ENCODE data around the gene TIMM10.

TIMM10 gene

DNA sequence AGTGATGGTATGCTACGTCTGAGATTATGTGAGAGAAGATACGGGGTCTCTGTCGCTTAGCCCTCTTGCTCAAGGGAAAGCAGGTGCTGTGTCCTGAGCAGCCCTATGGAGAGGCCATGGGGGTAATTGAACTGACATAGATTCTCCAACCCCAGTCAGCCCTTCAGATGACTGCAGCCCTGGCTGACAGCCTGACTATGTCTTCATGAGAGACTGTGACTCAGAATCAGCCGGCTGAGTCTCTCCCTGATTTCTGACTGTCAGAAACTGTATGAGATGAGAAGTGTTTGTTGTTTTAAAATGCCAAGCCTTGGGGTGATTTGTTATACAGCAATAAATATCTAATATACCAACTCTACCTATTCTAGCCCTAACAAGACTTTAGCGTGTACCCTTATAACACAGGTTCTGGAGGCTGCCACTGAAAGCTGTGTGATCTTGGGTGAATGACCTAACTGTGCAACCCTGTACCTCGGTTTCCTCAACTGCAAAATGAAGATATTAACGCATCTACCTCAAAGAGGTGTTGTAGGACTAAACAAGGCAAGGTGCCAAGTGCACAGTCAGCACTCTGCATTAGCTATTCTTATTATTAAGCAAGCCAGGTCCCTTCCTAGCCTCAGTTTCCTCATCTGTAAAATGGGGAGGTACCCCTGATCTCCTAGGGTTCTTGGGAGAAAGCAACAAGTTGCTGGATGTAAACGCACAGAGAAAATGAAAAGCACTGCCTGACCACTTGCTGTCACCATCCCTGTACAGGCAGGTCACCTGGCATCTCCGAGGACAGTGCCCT, 39.9 kb downstream of the TIMM10 start:
- no peaks in the 10 kb centered on the region for H4K20me1 ChIP-seq (ENCODE audit: insufficient read depth, low read length)
- H3K4me1 ChIP-seq (ENCODE audit: insufficient read depth, low read length) = peaks cover 8% of the 10 kb centered on the region
- H2AFZ ChIP-seq (ENCODE audit: low read depth, low read length) = no peak overlapping the region
- H3K4me3 ChIP-seq (ENCODE audit: low read depth in 1 of 2, low read length in 2 of 2) = no peak overlapping the region
- no peak for DNase-seq
- TF ChIP-seq, protein P1, sequence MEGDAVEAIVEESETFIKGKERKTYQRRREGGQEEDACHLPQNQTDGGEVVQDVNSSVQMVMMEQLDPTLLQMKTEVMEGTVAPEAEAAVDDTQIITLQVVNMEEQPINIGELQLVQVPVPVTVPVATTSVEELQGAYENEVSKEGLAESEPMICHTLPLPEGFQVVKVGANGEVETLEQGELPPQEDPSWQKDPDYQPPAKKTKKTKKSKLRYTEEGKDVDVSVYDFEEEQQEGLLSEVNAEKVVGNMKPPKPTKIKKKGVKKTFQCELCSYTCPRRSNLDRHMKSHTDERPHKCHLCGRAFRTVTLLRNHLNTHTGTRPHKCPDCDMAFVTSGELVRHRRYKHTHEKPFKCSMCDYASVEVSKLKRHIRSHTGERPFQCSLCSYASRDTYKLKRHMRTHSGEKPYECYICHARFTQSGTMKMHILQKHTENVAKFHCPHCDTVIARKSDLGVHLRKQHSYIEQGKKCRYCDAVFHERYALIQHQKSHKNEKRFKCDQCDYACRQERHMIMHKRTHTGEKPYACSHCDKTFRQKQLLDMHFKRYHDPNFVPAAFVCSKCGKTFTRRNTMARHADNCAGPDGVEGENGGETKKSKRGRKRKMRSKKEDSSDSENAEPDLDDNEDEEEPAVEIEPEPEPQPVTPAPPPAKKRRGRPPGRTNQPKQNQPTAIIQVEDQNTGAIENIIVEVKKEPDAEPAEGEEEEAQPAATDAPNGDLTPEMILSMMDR (IDR thresholded peaks at IDR 0.05; ENCODE audit: borderline replicate concordance, extremely low read depth, low read length, poor library complexity, severe bottlenecking) = no peak
- no peak for TF ChIP-seq EZH2 (IDR thresholded peaks at IDR 0.05; ENCODE audit: borderline replicate concordance, low read depth, low read length, severe bottlenecking)
- no peaks in the 10 kb centered on the region for H3K79me2 ChIP-seq (ENCODE audit: insufficient read depth, low read length)
- ATAC-seq (ENCODE audit: insufficient read depth, low read depth) = no peak
- no peaks in the 10 kb centered on the region for H3K9me3 ChIP-seq (ENCODE audit: insufficient read depth, low read length, severe bottlenecking)
- H3K4me2 ChIP-seq (ENCODE audit: insufficient read depth, low read length) = no peak overlapping the region
- no peak overlapping the region for H3K27ac ChIP-seq (ENCODE audit: low read length)
- no peaks in the 10 kb centered on the region for H3K27me3 ChIP-seq (ENCODE audit: insufficient read depth, low read length, poor library complexity)
- no peak overlapping the region for H3K9ac ChIP-seq (ENCODE audit: low read depth, low read length)
- peaks cover 8% of the 10 kb centered on the region; the same call in 1 of the 2 replicates for H3K36me3 ChIP-seq (ENCODE audit: insufficient read depth, low read length)

DNA sequence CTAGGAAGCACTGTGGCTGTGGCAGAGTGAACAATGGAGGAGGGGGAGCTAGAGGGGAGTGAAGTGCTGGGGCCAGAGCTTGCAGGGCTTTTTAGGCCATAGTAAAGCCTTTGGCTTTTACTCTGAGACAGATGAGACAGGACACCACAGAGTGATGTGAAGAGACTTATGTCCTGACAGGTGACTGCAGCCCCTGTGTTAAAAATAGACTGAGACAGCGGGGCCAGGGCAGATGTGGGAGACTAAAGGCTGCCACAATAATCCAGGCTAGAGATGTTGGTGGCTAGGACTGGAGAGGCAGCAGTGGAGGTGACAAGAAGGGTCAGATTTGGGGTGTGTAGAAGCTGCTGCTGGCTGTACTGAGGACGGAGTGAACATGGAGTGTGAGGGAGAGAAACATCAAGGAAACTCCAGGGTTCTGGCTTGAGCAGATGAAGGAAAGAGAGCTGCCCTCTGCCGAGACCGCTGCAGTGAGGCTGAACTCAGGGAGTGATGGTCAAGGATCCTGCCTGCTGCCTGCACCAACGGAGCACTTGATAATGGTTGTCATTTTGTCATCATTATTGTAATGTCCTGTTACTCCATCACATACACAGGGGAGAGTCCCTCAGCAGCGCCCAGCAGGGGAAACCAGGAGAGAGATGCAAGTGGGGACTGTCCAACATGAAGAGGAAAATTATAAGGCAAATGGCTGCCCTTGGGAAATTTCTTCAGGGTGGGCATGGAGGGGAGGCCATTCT, 42.5 kb downstream of the TIMM10 start:
- Histone ChIP-seq H3K9me3 (ENCODE audit: insufficient read depth, low read length, severe bottlenecking) (no peaks in the 10 kb centered on the region), H3K27ac (ENCODE audit: low read length) (no peak overlapping the region), H2AFZ (ENCODE audit: low read depth, low read length) (no peak overlapping the region)

DNA sequence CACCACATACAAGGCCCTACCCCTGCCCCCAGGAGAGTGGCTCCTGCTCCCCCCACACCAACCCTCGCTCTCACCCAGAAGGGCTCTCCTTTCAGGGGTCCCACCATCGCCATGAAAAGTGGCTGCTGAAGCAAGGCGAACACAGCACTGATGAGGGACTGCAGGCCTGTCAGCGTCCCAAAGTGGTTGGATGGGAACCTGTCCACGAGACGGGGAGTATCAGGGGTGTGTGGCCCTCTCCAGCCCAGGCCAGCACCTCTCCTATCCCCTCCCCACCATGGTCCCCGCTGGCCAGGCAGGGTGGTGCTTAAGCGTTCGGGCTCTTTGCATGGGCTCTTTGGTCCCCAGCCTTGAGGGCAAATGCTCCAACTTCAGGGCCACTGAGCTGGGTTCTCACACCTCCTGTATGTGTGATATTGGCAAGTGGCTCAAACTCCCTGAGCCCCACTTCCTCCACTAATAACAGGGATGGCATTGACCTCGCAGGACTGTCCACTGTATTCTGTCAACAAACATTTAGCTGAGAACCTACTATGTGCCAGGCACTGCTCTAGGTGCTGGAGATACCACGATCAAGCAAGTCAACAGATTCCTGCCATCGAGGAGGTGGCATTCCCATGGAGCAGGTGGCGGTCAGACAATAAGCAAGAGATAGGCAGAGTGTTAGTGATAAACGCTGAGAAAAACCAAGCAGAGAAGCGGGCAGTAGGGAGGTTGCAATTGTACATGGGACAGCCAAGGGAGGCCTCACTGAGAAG, 43.4 kb downstream of the TIMM10 start:
- Histone ChIP-seq H3K27me3 (ENCODE audit: insufficient read depth, low read length, poor library complexity) (no peaks in the 10 kb centered on the region), H3K9ac (ENCODE audit: low read depth, low read length) (no peak overlapping the region), H4K20me1 (ENCODE audit: insufficient read depth, low read length) (no peaks in the 10 kb centered on the region), H3K4me3 (ENCODE audit: low read depth in 1 of 2, low read length in 2 of 2) (no peak overlapping the region), H3K27ac (ENCODE audit: low read length) (no peak overlapping the region), H3K9me3 (ENCODE audit: insufficient read depth, low read length, severe bottlenecking) (no peaks in the 10 kb centered on the region), H3K4me1 (ENCODE audit: insufficient read depth, low read length) (peaks cover 12% of the 10 kb centered on the region), H3K79me2 (ENCODE audit: insufficient read depth, low read length) (no peaks in the 10 kb centered on the region), H3K36me3 (ENCODE audit: insufficient read depth, low read length) (peaks cover 8% of the 10 kb centered on the region; the same call in 1 of the 2 replicates), H3K4me2 (ENCODE audit: insufficient read depth, low read length) (no peak overlapping the region), H2AFZ (ENCODE audit: low read depth, low read length) (no peak overlapping the region)
- ATAC-seq (ENCODE audit: insufficient read depth, low read depth) = no peak
- no peak for TF ChIP-seq EZH2 (IDR thresholded peaks at IDR 0.05; ENCODE audit: borderline replicate concordance, low read depth, low read length, severe bottlenecking)
- TF ChIP-seq, protein P1 (IDR thresholded peaks at IDR 0.05; ENCODE audit: borderline replicate concordance, extremely low read depth, low read length, poor library complexity, severe bottlenecking) = no peak
- DNase-seq = no peak

More for the DNA sequence above, 42.5 kb downstream of the TIMM10 start:
- H3K36me3 ChIP-seq (ENCODE audit: insufficient read depth, low read length) = peaks cover 8% of the 10 kb centered on the region; the same call in 1 of the 2 replicates
- H3K4me1 ChIP-seq (ENCODE audit: insufficient read depth, low read length) = peaks cover 5% of the 10 kb centered on the region
- H3K4me3 ChIP-seq (ENCODE audit: low read depth in 1 of 2, low read length in 2 of 2) = no peak overlapping the region
- H4K20me1 ChIP-seq (ENCODE audit: insufficient read depth, low read length) = no peaks in the 10 kb centered on the region
- no peak for TF ChIP-seq EZH2 (IDR thresholded peaks at IDR 0.05; ENCODE audit: borderline replicate concordance, low read depth, low read length, severe bottlenecking)
- TF ChIP-seq, protein P1 (IDR thresholded peaks at IDR 0.05; ENCODE audit: borderline replicate concordance, extremely low read depth, low read length, poor library complexity, severe bottlenecking) = no peak
- no peak overlapping the region for H3K9ac ChIP-seq (ENCODE audit: low read depth, low read length)
- ATAC-seq (ENCODE audit: insufficient read depth, low read depth) (no peak), DNase-seq (no peak)
- H3K4me2 ChIP-seq (ENCODE audit: insufficient read depth, low read length) = no peak overlapping the region
- H3K79me2 ChIP-seq (ENCODE audit: insufficient read depth, low read length) = no peaks in the 10 kb centered on the region
- no peaks in the 10 kb centered on the region for H3K27me3 ChIP-seq (ENCODE audit: insufficient read depth, low read length, poor library complexity)
